Measurements from ENCODE around the gene LGALSL. TPM values are rescaled to one million over a fixed set of nuclear protein-coding genes. Genes with fewer than 3 reads are reported as not detected.

LGALSL gene
- total RNA-seq, 4 donors from 2014 or later: 6.8 to 30.0 (median 15.5) TPM

GRCh38 chr2:64459575-64459974 lies 5.6 kb downstream of the LGALSL start:
- no peak for DNase-seq
- H3K27ac ChIP-seq: no peak overlapping the region
- H3K9me3 ChIP-seq: no peaks in the 10 kb centered on the region
- H3K4me1 ChIP-seq: peaks cover 0 to 6% of the 10 kb centered on the region in 2 donors
- H3K4me3 ChIP-seq: no peak overlapping the region
- TF ChIP-seq CTCF (IDR thresholded peaks at IDR 0.05) (no peak), POLR2A (IDR thresholded peaks at IDR 0.05) (no peak)
- H3K27me3 ChIP-seq: no peaks in the 10 kb centered on the region
- no peaks in the 10 kb centered on the region for H3K36me3 ChIP-seq
- intact Hi-C loops (cut with DNase I; ENCODE audit: low total_unique reads): no loop called here

GRCh38 chr2:64460330-64460729 lies 6.4 kb downstream of the LGALSL start:
- no peaks in the 10 kb centered on the region for H3K9me3 ChIP-seq
- no peak for DNase-seq
- no peaks in the 10 kb centered on the region for H3K27me3 ChIP-seq
- TF ChIP-seq POLR2A (IDR thresholded peaks at IDR 0.05) (no peak), CTCF (IDR thresholded peaks at IDR 0.05) (no peak)
- intact Hi-C loops (cut with DNase I; ENCODE audit: low total_unique reads): no loop called here
- H3K27ac ChIP-seq: no peak overlapping the region
- H3K4me1 ChIP-seq: peaks cover 0 to 3% of the 10 kb centered on the region in 2 donors
- no peaks in the 10 kb centered on the region for H3K36me3 ChIP-seq
- no peak overlapping the region for H3K4me3 ChIP-seq

DNA sequence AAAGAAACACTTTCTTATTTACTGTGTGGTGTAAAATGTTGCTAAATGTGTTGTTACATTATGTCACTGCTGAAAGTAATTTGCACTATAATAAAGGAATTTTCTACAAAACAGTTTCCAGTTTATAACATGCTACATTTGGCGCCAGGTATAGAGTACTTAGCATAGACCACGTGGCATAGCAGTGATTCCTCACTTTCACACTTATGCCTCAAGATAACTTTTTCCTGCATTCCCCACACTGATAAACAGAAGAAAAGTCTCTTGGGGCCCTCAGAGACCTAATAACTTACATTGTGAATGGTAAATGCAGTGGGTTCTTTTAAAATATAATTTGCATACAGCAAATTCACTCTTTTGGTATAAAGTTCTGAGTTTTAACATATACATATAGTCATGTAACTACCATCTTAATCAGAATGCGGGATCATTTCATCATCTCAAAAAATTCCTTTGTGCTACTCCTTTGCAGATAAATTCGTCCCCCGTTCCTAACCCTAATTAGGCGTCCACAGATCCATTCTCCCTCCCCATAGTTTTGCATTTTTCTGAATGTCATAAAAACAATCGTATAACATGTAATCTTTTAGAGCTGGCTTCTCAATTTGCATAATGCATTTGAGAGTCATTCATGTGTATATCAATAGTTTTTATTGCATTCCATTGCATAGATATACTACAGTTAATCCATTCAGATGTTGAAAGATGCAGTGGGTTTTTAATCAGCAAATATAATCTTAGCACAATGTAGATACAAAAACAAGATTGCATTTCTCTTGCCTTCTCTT lies 7.5 kb downstream of the LGALSL start:
- Histone ChIP-seq H3K36me3 (no peaks in the 10 kb centered on the region), H3K4me1 (no peaks in the 10 kb centered on the region), H3K27ac (no peak overlapping the region), H3K4me3 (no peak overlapping the region), H3K27me3 (no peaks in the 10 kb centered on the region), H3K9me3 (no peaks in the 10 kb centered on the region)
- intact Hi-C loops (cut with DNase I; ENCODE audit: low total_unique reads): no loop called here
- no peak for DNase-seq
- TF ChIP-seq CTCF (IDR thresholded peaks at IDR 0.05) (no peak), POLR2A (IDR thresholded peaks at IDR 0.05) (no peak)

- intact Hi-C loops (cut with DNase I; ENCODE audit: low total_unique reads): no loop called here
- TF ChIP-seq POLR2A (IDR thresholded peaks at IDR 0.05) (no peak), CTCF (IDR thresholded peaks at IDR 0.05) (no peak)
- Histone ChIP-seq H3K4me1 (no peaks in the 10 kb centered on the region), H3K27ac (no peak overlapping the region), H3K27me3 (no peaks in the 10 kb centered on the region), H3K9me3 (no peaks in the 10 kb centered on the region), H3K36me3 (no peaks in the 10 kb centered on the region), H3K4me3 (no peak overlapping the region)
- DNase-seq: no peak
These were observed 8.2 kb downstream of the LGALSL start for GRCh38 chr2:64462171-64462570.

- no peaks in the 10 kb centered on the region for H3K4me1 ChIP-seq
- no peaks in the 10 kb centered on the region for H3K9me3 ChIP-seq
- no peak for TF ChIP-seq CTCF (IDR thresholded peaks at IDR 0.05)
- no peak for TF ChIP-seq POLR2A (IDR thresholded peaks at IDR 0.05)
- DNase-seq: no peak
- intact Hi-C loops (cut with DNase I; ENCODE audit: low total_unique reads): no loop called here
- no peaks in the 10 kb centered on the region for H3K27me3 ChIP-seq
- no peaks in the 10 kb centered on the region for H3K36me3 ChIP-seq
- H3K4me3 ChIP-seq: no peak overlapping the region
- H3K27ac ChIP-seq: no peak overlapping the region
These were observed 9.2 kb downstream of the LGALSL start for GRCh38 chr2:64462940-64463700.

All from uterus (tissue), 4 donors.